ENCODE measurements around the gene COL15A1. TPM values are rescaled to one million over a fixed set of nuclear protein-coding genes. Genes with fewer than 3 reads are reported as not detected.

The COL15A1 gene
- total and polyA plus RNA-seq, 2 of the 8 experiments (the other 6 are each of a cell fraction or from before 2014, with no cell fraction given) = 0.12 to 0.15 TPM

DNA sequence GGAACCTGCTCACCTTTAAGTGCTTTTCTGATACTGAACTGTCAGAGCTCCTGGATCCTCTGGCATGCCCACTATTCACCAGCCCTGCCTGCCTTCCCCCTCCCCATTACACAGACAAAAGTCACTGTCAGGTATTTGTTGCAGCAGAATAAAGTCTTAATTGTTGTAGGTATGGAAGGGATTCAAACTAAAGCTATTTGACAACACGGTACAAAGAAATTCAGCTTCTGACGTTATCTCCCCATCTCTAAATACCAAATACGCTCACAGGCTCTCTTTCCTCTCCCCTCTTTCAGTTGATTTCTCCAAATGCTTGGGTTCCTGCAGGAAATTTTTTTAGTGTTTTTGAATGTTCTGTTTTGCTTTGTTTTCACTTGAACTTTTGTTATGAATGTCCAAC is 151.9 kb downstream of the COL15A1 start:
- ChIA-PET POLR2A (ENCODE audit: partially characterized antibody) (no interaction called here), CTCF (ENCODE audit: partially characterized antibody) (interaction anchor here (0.6 to 2.0 kb wide), 2 partner anchors 100 to 246 kb away, joined by 3 to 5 read pairs; no protein-coding TSS in a partner anchor)
- no peak overlapping the region for H3K27ac ChIP-seq (ENCODE audit: low read depth, low read length)

More for the DNA sequence above, 151.9 kb downstream of the COL15A1 start:
- no peak overlapping the region for H2AFZ ChIP-seq (ENCODE audit: low read length)
- H2BK20ac ChIP-seq (ENCODE audit: low read length) = no peak overlapping the region
- H4K5ac ChIP-seq (ENCODE audit: insufficient read length, low read depth, low read length) = no peak overlapping the region
- H4K8ac ChIP-seq (ENCODE audit: extremely low read depth, insufficient read depth, low read length) = no peak overlapping the region
- H3K27me3 ChIP-seq (replicated peaks in 1 of 4; ENCODE audit: control insufficient read depth in 3 of 4, extremely low read depth in 1 of 4, insufficient read depth in 3 of 4, low read length in 3 of 4) = no peaks in the 10 kb centered on the region
- H3K18ac ChIP-seq (ENCODE audit: extremely low read depth, low read length) = no peak overlapping the region
- no peak overlapping the region for H3K4me3 ChIP-seq (ENCODE audit: extremely low read depth in 1 of 4, insufficient read depth in 2 of 4, low read depth in 3 of 4, low read length in 4 of 4)
- H3K23me2 ChIP-seq (ENCODE audit: low read depth, low read length) = no peaks in the 10 kb centered on the region
- FAIRE-seq (no peak), DNase-seq (ENCODE audit: low read depth in 1 of 2, low spot score in 2 of 2) (no peak)
- H3K79me1 ChIP-seq (ENCODE audit: low read depth, low read length) = no peaks in the 10 kb centered on the region
- H2AK5ac ChIP-seq (ENCODE audit: low read depth, low read length) = no peak overlapping the region
- H2BK15ac ChIP-seq (ENCODE audit: low read length) = no peak overlapping the region
- WGBS, 2 experiments (ENCODE audit: extremely low coverage in 1 of 2, insufficient coverage in 1 of 2, insufficient read length in 1 of 2, insufficient replicate concordance in 2 of 2, low coverage in 1 of 2, low lambda C conversion rate in 2 of 2, missing lambda C conversion rate in 1 of 2) = 83% methylated on average over 3 of the region's 3 CpGs; no CpG with 5 or more reads in 1 of the 2 experiments
- H3K9me3 ChIP-seq (ENCODE audit: insufficient read depth in 2 of 2, low read depth in 1 of 2, low read length in 1 of 2) = no peaks in the 10 kb centered on the region
- H3K9ac ChIP-seq (replicated peaks in 1 of 4; ENCODE audit: extremely low read depth in 1 of 4, low read depth in 3 of 4, low read length in 3 of 4) = no peak overlapping the region
- no peak overlapping the region for H2BK120ac ChIP-seq (replicated peaks; ENCODE audit: low read depth, low read length)
- no peak overlapping the region for H3K23ac ChIP-seq (ENCODE audit: insufficient read length)
- H2BK12ac ChIP-seq (ENCODE audit: low read depth, low read length) = no peak overlapping the region
- H3K36me3 ChIP-seq (ENCODE audit: control insufficient read depth in 2 of 4, insufficient read depth in 4 of 4, low read length in 3 of 4) = no peaks in the 10 kb centered on the region
- H4K20me1 ChIP-seq (replicated peaks in 1 of 2; ENCODE audit: control insufficient read depth in 1 of 2, insufficient read depth in 2 of 2, low read length in 2 of 2) = no peaks in the 10 kb centered on the region
- H3K4me1 ChIP-seq (replicated peaks in 1 of 4; ENCODE audit: control insufficient read depth in 3 of 4, insufficient read depth in 4 of 4, low read length in 3 of 4) = peaks cover 0 to 2% (median 2%) of the 10 kb centered on the region in 4 experiments; a peak in 4 of 7 replicates
- no peak overlapping the region for H4K91ac ChIP-seq (replicated peaks; ENCODE audit: insufficient read length, low read length)
- H3K4me2 ChIP-seq (ENCODE audit: insufficient read depth in 1 of 2, low read depth in 2 of 2, low read length in 2 of 2) = no peak overlapping the region
- no peak overlapping the region for H3K14ac ChIP-seq (ENCODE audit: insufficient read length)
- no peak overlapping the region for H2BK5ac ChIP-seq (ENCODE audit: low read depth, low read length)
- H3K56ac ChIP-seq (replicated peaks; ENCODE audit: insufficient read length, low read depth, low read length) = no peak overlapping the region
- no peak overlapping the region for H3K4ac ChIP-seq (replicated peaks; ENCODE audit: insufficient read length, low read depth, low read length)
- TF ChIP-seq NANOG (IDR thresholded peaks at IDR 0.05; ENCODE audit: insufficient read depth, low read depth, low read length, poor library complexity, severe bottlenecking) = no peak
- no peak for TF ChIP-seq SRF (IDR thresholded peaks at IDR 0.05; ENCODE audit: low read depth, low read length)
- TF ChIP-seq MAFK (IDR thresholded peaks at IDR 0.05; ENCODE audit: low read depth, low read length) = no peak
- TF ChIP-seq RAD21 (IDR thresholded peaks at IDR 0.05 in 1 of 2, conservative IDR thresholded peaks at IDR 0.05 in 1 of 2; ENCODE audit: low read depth in 2 of 2, low read length in 2 of 2) = no peak
- no peak for TF ChIP-seq GABPA (IDR thresholded peaks at IDR 0.05; ENCODE audit: borderline replicate concordance, insufficient read depth, low read length)
- no peak for TF ChIP-seq CEBPB (IDR thresholded peaks at IDR 0.05; ENCODE audit: low read depth, low read length)
- TF ChIP-seq CREB1 (IDR thresholded peaks at IDR 0.05) = no peak
- no peak for TF ChIP-seq PHF8 (conservative IDR thresholded peaks at IDR 0.05; ENCODE audit: low read depth, low read length)
- no peak for TF ChIP-seq ZNF274 (IDR thresholded peaks at IDR 0.05; ENCODE audit: borderline replicate concordance, extremely low read depth, low read length)
- no peak for TF ChIP-seq CHD2 (IDR thresholded peaks at IDR 0.05; ENCODE audit: low read length)
- no peak for TF ChIP-seq SP1 (IDR thresholded peaks at IDR 0.05; ENCODE audit: low read depth, low read length)
- TF ChIP-seq POU5F1 (IDR thresholded peaks at IDR 0.05; ENCODE audit: low read depth, low read length) = no peak
- no peaks in the 10 kb centered on the region for H3K79me2 ChIP-seq (ENCODE audit: control insufficient read depth in 1 of 2, insufficient read depth in 2 of 2, low read length in 2 of 2)

Data from H1 (cell line).